HTERT RPE-1 (cell line): ENCODE results near the gene SPOCK1.
"Not testable (repeated sequence)": the region's sequence is repeated elsewhere in the genome, so short reads cannot be mapped to it uniquely, and the experiment has no call there.

Experiments used
- in situ Hi-C: fragments of 300-500 bp; cut with MboI; formaldehyde crosslinking; loops from 4 replicates; pipeline ENCODE4 v1.14.3; 2020; ENCODE audit warnings: low sequenced_read_pairs

SPOCK1 gene

DNA sequence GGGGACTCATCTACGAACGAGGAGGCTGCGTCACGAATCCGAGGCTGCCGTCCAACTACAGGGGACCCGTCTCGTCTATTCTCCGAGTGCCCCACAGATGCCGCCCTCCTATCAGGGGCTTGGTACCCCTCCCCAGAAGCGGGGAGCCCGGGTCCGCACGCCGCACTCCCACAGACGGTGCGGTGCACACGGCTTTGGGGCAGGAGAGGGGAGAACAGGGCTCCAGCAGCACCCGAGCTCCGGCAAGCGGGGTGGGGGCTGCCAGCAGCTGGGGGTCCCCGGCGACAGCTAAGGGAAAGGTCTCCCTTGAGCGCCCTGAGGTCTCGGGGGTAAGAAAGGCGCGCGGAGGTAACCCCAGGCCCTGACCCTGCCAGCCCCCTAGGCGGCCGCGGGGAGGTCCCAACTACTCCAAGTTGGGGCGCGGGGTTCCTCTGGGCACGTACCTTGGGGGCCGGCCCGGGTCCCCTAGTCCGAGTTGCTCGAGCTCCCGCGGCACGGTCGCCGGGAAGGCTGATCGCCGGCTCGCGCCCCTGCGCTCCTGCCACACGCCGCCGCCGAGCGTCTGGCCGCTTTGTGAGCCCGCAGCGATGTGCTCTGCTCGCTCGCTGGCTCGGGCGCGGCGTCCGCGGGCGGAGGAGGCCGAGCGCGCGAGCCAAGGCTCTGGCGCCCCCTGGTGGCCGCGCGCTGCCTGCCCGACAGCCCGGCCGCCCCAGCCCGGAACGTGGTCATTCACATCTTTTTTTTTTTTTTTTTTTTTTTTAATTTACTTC, at the start of gene SPOCK1:
TSS of gene SPOCK1 (minus strand) at position 591 of the 770 bp plus-strand sequence.
- in situ Hi-C loops: no loop called here

DNA sequence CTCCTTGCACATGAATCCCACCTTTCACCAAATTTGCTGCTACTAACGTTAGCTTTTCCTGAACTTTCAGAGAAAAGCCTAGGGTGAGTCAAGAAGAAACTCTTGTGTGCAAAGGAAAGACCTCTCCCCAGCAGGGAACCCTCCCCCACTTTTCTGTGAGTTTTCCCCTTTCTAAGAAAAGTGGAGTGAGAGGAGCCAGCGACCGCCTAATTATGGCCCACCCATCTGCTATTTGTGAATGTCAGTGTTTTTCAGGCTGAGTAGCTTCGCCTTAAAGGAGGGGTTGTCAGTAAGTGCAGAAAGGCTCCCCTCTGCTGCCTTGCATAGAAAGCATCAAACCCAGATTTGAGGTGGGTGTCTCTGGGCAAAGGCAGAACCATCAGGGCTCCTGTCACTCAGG, 46.8 kb upstream of the SPOCK1 start:
- in situ Hi-C loops: no loop called here

DNA sequence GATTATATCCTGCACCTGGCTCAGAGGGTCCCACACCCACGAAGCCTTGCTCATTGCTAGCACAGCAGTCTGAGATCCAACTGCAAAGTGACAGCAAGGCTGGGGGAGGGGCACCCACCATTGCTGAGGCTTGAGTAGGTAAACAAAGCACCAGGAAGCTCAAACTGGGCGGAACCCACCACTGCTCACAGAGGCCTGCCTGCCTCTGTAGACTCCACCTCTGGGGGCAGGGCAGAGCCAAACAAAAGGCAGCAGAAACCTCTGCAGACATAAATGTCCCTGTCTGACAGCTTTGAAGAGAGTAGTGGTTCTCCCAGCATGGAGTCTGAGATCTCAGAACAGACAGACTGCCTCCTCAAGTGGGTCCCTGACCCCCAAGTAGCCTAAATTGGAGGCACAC, 36.3 kb upstream of the SPOCK1 start:
- in situ Hi-C loops: not testable (repeated sequence)

DNA sequence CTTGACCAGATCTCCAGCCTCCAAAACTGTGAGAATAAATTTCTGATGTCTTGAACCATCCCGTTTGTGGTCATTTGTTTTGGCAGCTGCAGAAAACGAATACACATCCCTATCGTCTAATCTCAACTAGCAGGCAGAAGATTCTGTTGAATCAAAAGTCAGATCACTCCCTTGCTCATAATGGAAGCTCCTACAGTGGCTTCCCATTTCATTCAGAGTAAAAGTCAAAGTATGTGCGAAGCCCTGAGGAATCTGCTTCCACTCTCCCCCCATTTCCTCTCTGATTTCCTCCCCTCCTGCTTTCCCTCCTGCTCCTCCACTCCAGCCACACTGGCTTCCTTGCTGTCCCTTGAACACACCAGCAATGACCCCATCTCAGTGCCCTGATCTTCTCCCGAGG, 34.8 kb upstream of the SPOCK1 start:
- in situ Hi-C loops: no loop called here

DNA sequence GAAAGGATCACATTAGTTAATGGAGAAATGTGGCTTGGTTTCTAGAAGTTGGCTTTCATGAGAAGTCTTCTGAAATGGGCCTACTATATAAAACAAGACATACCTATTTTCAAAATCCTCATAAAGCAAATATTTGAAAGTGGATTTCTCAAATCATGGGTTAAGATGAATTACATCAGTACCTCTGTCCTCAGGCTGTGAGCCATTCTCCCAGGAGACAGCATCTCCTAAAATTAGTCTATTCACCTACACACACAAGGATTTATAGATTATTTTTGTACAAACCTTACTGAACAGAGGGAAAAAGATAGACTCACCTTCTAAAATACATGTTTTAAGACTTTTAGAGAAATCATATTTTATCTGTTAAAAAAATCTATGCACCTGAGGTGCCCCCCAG, 32.1 kb upstream of the SPOCK1 start:
- in situ Hi-C loops: no loop called here

DNA sequence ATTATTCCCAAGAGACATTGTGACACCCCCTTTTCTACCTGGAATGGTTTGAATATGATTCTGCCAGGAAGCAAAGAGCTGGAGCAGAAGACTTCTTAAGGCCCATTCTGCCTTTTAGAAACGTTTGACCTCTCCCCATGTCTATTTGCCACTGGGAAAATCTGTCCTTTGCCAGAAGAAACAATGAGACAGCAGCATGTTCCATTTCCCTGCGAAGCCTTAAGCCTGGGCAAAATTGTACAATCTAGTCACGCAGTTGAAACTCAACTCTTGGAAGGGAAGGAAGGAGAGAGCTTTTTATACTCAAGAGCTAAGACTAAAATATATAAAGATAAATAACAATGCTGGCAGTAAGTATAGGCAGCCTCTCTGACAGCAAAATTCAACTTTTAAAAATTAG, 22.1 kb upstream of the SPOCK1 start:
- in situ Hi-C loops: no loop called here

DNA sequence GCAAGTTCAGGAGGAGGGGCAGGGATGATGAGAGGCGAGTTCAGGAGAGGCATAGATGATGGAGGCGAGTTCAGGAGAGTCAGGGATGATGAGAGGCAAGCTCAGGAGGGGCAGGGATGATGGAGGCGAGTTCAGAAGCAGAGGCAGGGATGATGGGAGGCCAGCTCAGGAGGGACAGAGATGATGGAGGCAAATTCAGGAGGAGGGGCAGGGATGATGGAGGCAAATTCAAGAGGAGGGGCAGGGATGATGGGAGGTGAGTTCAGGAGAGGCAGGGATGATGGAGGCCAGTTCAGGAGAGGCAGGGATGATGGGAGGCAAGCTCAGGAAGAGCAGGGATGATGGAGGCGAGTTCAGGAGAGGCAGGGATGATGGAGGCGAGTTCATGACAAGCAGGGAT, 17.8 kb upstream of the SPOCK1 start:
- in situ Hi-C loops: no loop called here

DNA sequence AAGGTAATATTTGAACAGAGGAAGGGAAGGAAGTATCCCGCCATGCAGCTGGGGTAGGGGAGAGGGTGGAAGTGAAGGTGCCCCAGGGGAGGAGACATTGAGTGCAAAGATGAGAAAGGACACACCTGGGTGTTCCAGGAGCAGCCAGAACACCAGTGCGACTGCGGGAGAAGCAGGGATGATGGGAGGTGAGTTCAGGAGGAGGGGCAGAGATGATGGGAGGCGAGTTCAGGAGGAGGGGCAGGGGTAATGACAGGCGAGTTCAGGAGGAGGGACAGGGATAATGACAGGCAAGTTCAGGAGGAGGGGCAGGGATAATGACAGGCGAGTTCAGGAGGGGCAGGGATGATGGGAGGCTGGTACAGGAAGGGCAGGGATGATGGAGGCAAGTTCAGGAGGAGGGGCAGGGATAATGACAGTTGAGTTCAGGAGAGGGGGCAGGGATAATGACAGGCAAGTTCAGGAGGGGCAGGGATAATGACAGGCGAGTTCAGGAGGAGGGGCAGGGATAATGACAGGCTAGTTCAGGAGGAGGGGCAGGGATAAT, 17.2 kb upstream of the SPOCK1 start:
- in situ Hi-C loops: no loop called here

DNA sequence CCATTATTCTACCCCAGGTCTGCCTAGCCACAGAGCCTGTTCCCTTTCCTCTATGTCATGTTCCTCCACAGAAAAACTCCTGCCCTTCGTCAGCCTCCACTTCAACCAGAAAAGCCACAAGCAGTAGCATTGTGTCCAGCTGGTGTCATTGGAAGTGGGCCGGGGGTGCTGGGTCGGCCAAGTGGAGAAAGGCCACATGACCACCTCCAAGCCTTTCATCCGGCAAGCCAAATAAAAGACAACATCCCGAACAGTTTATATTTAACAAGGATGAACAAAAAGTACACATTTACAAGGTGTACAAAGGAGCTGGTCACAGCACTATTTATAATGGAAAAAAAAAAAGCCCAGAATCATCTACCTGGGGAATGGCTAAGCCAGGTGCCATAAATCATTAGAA, 16.1 kb upstream of the SPOCK1 start:
- in situ Hi-C loops: no loop called here

DNA sequence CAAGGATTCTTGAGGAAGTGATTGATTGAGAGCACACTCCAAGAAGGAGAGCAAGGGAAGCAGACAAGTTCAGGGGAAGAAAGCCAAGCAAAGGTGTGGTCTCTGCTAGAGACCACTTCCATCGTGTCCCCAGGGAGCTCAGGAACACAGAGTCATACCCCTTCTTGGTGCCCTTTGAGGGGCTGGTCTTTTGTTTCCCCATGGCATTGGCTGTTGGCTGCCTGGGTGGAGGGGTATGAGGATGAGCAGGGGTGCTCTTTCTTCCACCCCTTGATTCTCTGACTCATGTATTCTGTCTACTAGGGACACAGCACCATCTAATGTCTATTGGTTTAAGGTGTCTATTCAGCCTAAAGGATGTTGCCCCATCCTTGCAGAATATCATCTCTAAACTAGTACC, 11.5 kb upstream of the SPOCK1 start:
- in situ Hi-C loops: no loop called here

DNA sequence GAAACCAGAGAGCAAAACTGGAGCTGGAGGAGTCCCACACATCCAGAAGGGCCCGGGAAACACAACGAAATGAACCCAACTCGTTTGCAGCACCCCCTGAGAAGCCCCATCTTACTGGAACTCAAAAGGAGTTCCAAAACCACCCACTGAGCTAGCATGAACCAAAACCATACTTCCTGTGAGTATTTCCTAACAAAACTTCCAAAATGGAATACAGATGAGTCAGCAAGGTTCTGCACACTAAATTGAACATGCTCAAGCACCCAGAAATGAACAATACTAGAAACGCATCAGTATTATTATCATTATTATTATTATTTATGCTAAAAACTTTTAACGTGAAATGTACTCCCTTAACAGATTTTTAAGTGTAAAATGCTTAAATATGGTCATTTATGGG, 8.0 kb upstream of the SPOCK1 start:
- in situ Hi-C loops: no loop called here

DNA sequence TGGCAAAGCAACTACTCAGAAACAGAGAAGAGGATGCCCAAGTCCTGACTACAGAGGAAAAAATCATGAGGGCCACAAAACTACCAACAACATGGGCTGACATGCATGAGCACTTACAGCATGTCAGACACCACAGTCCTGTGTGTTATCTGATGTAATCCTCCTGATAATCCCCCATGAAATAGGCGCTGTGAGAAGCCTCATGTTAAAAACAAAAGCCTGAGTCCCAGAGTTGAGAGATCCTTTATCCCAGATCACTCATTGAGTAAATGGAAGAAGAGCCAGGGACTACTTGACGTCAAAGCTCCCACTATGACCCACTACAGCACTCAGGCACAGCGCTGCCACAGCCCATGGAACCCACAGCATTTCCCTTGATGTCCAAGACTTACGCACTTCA, 7.2 kb upstream of the SPOCK1 start:
- in situ Hi-C loops: no loop called here

DNA sequence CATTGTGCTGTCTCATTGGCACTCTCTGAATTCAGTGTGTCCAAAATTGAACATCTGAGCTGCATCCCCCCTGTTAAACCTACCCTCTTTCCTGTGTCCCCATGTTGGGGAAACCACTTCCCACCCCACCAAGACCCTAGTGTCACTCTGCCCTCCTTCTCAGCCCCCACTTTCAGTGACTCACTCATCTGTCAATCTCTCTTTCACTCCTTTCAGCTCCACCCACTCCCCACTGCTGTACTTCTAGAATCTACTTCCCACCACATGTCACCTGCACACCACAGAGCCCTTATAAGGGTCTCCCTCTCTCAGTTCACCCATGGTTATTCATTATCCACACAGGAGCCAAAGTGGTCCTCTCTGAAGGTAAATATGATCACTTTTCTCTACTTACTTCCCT, 5.8 kb upstream of the SPOCK1 start:
- in situ Hi-C loops: no loop called here

DNA sequence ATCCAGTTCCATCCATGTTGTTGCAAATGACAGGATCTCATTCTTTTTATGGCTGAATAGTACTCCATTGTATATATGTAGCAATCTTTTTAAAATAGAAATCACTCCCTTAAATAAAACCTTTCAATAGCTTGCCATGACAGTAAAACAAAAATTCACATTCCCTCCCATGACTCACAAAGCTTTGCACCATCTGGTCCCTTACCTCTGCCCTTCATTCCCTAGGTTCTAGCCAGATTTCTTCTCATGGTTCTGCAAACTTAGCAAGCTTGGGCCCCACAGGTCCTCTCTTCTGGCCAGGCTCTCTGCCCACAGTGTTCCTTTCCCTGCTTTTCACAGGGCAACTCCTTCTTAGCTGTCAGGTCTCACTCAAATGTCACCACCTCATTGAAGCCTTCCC, 4.3 kb upstream of the SPOCK1 start:
- in situ Hi-C loops: no loop called here

DNA sequence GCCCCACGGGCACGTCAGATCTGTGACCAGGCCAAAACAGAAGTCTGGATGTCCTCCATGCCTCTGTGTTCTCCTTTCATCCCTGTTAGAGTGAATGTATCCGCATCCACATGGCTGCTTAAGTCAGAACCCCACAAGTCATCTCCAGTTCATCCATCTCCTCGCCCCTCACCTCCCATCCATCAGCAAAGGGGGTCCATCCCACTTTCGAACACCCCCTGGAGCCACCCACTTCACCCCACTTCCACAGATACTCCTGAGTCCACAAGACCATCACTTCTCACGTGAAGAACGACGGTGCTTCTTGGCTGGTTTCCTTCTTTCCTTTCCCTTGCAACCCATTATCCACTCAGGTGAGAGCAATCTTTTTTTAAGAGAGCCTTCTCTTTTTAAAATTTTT, 3.5 kb upstream of the SPOCK1 start:
- in situ Hi-C loops: no loop called here

DNA sequence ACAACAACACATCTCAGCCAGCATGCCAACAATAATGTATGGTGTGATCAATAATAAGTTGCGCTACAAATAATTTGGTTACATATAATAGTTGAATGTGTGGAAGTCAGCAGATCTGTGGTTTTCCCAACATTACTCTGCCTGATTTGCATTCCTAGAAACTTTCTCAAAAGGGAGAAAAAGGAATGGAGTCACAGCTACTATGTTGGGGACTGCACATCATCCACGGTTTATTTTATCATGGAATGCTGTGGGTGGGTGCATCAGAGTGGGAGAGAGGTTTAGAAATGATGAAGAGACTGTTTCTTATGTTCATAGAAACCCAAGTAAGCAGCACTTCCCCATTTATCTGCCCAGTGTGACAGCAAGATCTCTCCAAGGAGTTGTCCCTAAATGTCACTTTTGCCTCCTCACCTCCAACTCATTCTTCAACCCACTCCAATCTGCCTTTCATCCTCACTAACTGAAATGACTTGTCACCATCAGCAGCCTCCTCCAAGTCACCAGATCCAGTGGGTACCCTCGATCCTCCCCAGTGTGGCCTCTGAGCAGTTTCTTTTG, 2.8 kb upstream of the SPOCK1 start:
- in situ Hi-C loops: no loop called here

DNA sequence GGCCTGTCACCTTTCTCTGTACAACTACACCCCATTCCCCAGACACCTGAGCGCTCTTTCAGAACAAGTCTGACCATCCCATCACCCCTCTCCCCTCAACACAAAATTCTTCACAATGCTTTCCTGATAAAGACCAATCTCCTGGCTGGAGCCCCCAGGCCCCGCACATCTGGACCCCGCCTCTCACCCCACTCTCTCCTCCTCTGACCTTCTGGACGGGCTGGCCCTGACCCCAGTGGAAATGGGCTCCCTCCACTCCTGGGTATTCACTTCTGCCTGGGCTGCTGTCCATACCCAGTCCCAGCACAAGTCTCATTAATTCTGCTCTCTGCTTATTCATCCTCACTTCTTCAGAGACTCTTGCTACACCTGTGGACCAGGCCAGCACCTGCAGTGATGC, 2.1 kb upstream of the SPOCK1 start:
- in situ Hi-C loops: no loop called here

DNA sequence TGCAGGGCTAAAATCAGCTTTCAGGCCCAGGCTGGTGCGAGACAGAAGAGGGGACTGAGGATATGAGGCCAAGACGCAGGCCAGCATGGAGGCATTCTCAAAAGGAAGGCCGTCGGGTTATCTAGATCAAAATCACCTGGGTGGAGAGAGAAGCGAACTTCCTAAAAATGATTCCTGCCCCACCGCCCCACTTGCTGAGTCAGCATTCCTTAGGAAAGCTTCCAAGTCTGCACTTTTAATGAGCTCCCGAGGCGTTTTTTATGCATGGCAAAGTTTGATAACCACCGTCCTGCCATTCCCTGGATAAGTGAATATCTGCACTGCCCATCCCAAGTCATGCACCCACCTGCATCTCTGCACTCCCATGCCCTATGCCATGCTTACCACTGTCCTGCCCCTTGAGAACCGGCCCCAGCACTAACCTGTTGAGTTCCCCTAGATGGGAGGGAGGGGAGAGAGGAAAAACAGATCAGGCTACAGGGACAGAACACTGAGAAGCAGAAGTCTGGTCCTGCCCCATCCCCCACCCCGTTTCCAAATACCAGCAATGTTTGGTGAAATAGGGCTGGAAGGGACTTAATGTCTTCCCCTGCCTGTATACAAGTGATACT, 1.6 kb upstream of the SPOCK1 start:
- in situ Hi-C loops: no loop called here

DNA sequence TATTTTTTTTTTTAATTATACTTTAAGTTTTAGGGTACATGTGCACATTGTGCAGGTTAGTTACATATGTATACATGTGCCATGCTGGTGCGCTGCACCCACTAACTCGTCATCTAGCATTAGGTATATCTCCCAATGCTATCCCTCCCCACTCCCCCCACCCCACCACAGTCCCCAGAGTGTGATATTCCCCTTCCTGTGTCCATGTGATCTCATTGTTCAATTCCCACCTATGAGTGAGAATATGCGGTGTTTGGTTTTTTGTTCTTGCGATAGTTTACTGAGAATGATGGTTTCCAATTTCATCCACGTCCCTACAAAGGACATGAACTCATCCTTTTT, 351 bp upstream of the SPOCK1 start:
- in situ Hi-C loops: not testable (repeated sequence)

DNA sequence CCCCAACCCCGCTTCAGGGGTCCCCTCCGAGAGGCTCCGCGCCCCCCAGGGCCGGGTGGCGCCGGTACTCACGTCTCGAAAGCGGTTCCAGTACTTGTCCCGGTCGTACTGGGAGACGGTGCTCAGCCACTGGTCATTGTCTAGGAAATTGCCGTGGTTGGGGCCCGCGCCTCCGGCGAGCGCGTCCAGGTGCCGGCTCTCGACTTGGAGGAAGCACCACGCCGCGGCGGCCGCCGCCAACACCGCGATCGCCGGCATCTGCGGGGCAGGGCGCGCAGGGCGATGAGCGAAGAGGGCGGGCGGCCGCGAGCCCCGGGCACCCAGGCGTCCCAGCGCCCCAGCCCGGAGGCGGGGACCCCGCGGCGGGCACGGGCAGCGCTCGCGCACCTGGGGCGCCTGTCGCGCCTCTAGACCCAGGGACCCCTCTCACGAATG, 808 bp downstream of the SPOCK1 start:
- in situ Hi-C loops: no loop called here

DNA sequence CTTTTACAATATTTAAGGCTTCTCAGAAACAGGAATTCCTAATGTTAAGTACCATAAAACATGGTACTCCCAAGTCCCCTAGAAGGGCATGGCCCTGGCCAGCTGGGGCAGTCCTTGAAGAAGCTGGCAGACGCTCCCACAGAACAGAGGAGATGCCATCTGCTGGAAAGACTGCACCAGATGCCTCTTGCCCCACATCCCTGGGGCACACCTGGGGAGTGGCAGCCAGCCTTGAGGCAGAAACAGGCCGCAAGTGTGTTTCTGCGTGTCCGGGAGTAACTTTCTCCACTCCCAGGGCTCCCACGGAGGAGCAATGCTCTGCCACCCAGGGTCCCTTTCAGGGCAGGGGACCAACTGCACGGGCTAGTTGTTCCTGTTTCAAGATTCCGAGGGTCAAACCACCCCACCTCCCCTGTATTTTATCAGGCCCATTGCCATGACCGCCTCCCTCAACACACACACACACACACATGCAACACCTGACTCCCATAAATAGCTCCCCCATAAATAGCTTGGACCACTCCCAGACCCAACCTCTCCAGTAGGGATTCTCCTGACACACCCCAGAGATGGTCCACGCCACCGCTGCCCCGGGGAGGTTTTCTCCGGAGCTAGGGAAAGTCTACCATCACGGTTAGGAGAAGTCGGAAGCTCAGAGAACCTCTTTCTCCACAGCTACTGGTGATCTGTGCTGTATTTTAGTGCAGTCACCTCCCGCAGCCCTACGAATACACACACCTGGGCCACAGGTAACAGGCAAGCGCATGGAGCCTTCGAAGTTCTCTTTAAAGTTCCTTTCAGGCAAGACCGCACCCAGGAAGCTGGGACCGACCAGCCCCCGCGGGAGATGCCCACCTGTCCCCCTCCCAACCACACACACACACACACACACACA, 1.5 kb downstream of the SPOCK1 start:
- in situ Hi-C loops: no loop called here
